HG02852 (cell line): ENCODE data around the gene PRAC2.

Experiments
- ATAC-seq: cut with Tn5 transposase; IDR thresholded peaks from one replicate; pipeline ENCODE4 v1.9.1; 2021; ENCODE audit warnings: mild to moderate bottlenecking, moderate library complexity; ENCODE audit not compliant: unreplicated experiment

PRAC2 gene

GRCh38 chr17:48752399-48753288 is 29.7 kb downstream of the PRAC2 start:
- ATAC-seq = no peak

- ATAC-seq = no peak
Observed at GRCh38 chr17:48753794-48754499, 31.0 kb downstream of the PRAC2 start.

GRCh38 chr17:48754500-48755261 is 31.7 kb downstream of the PRAC2 start:
- no peak for ATAC-seq

GRCh38 chr17:48755356-48755755 is 32.4 kb downstream of the PRAC2 start:
- no peak for ATAC-seq

GRCh38 chr17:48756830-48757251 is 33.9 kb downstream of the PRAC2 start:
- ATAC-seq = no peak

GRCh38 chr17:48757524-48757961 is 34.6 kb downstream of the PRAC2 start:
- ATAC-seq = no peak

- no peak for ATAC-seq
Observed at GRCh38 chr17:48759288-48759687, 36.3 kb downstream of the PRAC2 start.

- ATAC-seq = no peak
Observed at GRCh38 chr17:48760411-48760810, 37.4 kb downstream of the PRAC2 start.

- ATAC-seq = no peak
Observed at GRCh38 chr17:48761114-48761513, 38.1 kb downstream of the PRAC2 start.

- no peak for ATAC-seq
Observed at GRCh38 chr17:48767263-48767774, 44.3 kb downstream of the PRAC2 start.

GRCh38 chr17:48769009-48769675 is 46.2 kb downstream of the PRAC2 start:
- ATAC-seq = no peak

- no peak for ATAC-seq
Observed at GRCh38 chr17:48770954-48771353, 48.0 kb downstream of the PRAC2 start.

GRCh38 chr17:48773245-48773644 is 50.3 kb downstream of the PRAC2 start:
- ATAC-seq = no peak
